ENCODE measurements around the gene KLHL26. TPM values are rescaled to one million over a fixed set of nuclear protein-coding genes. Genes with fewer than 3 reads are reported as not detected.

KLHL26 gene
- total RNA-seq, 4 donors from 2014 or later: 1.6 to 6.6 (median 3.4) TPM

DNA sequence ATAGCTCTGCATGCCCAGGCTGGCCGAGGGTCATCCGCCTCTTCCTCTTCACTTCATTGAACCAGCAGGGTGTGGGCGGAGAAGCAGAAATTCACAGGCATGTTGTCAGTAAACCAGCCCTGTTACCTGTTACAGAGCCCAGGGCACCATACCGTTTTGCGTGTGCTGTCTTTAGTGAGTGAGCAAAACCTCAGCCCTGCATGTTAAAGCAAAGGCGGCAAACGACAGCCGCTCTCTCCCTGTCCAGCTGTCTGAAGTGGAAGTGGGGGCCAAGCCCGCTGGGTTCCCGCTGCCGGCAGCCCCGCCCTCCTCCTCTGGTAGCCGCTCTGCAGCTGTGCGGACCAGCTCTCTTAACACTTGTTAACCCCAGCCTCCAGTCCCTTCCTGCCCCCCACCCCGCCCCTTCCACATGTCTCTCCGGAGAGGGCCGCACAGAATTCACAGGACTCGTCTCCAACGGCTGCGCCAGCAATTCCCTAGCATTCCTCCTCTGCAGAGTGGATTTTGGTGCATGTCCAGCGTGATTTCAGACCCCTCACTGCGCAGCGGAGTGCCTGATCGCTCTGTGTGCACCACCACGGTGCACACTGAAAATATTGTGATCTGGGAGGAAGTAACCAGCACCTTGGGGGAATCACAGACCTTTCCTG is 12.7 kb downstream of the KLHL26 start:
- peaks cover 24 to 69% (median 53%) of the 10 kb centered on the region in 3 donors for H3K4me1 ChIP-seq
- H3K27ac ChIP-seq: peak overlapping the region; percentile 75 to 95 (median 82)
- H3K9me3 ChIP-seq: no peaks in the 10 kb centered on the region
- 24 to 27% methylated on average over 3 to 19 of the region's 25 CpGs for WGBS, 2 donors
- no peak for DNase-seq
- H3K36me3 ChIP-seq: no peaks in the 10 kb centered on the region
- H3K27me3 ChIP-seq: no peaks in the 10 kb centered on the region
- peak overlapping the region in 3 of 4 donors; percentile 9 to 54 (median 9) for H3K4me3 ChIP-seq
- intact Hi-C loops (cut with DNase I): no loop called here
- TF ChIP-seq CTCF (IDR thresholded peaks at IDR 0.05) (no peak), POLR2A (IDR thresholded peaks at IDR 0.05) (peak in 1 of 4 donors; percentile 18)

DNA sequence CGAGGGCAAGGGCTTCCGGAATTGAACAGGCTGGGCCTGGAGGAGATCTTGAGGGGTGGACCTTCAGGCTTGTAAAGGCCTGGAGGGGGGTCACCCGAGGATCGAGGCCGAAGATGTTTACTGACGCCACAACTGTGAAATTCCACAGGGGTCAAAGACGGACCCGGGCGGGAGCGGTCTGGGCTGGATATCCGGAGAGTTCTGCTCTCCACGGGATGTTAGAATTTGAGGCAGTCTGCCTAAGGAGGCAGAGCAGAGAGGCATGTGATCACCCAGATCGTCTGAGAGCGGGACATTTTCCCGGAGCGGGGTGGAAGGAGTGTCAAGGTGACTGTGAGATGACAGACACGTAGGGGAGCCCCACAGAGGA is 13.2 kb downstream of the KLHL26 start:
- 61 to 67% methylated on average over 14 to 16 of the region's 17 CpGs for WGBS, 2 donors
- TF ChIP-seq CTCF (IDR thresholded peaks at IDR 0.05) (no peak), POLR2A (IDR thresholded peaks at IDR 0.05) (peak in 1 of 4 donors; percentile 13)
- peak overlapping the region in 3 of 4 donors; percentile 9 to 54 (median 9) for H3K4me3 ChIP-seq
- H3K9me3 ChIP-seq: no peaks in the 10 kb centered on the region
- no peaks in the 10 kb centered on the region for H3K36me3 ChIP-seq
- DNase-seq: no peak
- H3K4me1 ChIP-seq: peaks cover 20 to 64% (median 47%) of the 10 kb centered on the region in 3 donors
- intact Hi-C loops (cut with DNase I): no loop called here
- H3K27ac ChIP-seq: peak overlapping the region; percentile 75 to 95 (median 82)
- H3K27me3 ChIP-seq: no peaks in the 10 kb centered on the region

GRCh38 chr19:18650468-18651041 is 13.7 kb downstream of the KLHL26 start:
- H3K36me3 ChIP-seq: no peaks in the 10 kb centered on the region
- H3K27me3 ChIP-seq: no peaks in the 10 kb centered on the region
- intact Hi-C loops (cut with DNase I): no loop called here
- peak overlapping the region in 1 of 4 donors; percentile 54 for H3K4me3 ChIP-seq
- TF ChIP-seq CTCF (IDR thresholded peaks at IDR 0.05): no peak
- peak overlapping the region; percentile 75 to 95 (median 82) for H3K27ac ChIP-seq
- no peak for DNase-seq
- H3K4me1 ChIP-seq: peaks cover 20 to 59% (median 42%) of the 10 kb centered on the region in 3 donors
- no peaks in the 10 kb centered on the region for H3K9me3 ChIP-seq
- WGBS, 2 donors: 66 to 73% methylated on average over 9 to 10 of the region's 34 CpGs

DNA sequence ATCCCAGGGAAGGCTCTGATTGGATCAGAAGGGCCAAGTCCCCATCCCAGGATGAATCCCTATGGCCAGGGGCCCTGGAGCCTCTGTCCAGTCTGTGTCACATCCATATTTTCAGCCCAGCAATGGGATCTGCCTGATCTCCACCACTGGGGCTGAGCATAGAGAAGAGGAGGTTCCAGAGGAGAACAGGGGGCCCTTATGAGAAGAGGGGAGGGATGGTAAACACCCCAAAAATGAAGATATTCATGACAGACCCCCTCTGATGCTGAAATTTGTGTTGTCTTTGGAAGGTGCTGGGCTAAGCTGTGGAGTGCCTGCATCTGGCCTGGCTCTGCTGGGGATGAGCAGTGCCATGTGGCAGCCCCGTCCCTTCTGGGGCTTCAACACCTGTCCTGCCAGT is 14.5 kb downstream of the KLHL26 start:
- Histone ChIP-seq H3K27ac (peak overlapping the region; percentile 75 to 95 (median 82)), H3K4me1 (peaks cover 20 to 53% (median 38%) of the 10 kb centered on the region in 3 donors), H3K36me3 (no peaks in the 10 kb centered on the region), H3K4me3 (no peak overlapping the region), H3K27me3 (no peaks in the 10 kb centered on the region), H3K9me3 (no peaks in the 10 kb centered on the region)
- WGBS, 2 donors: 20 to 71% methylated on average over 1 of the region's 1 CpG
- TF ChIP-seq CTCF (IDR thresholded peaks at IDR 0.05): no peak
- TF ChIP-seq POLR2A (IDR thresholded peaks at IDR 0.05): no peak
- intact Hi-C loops (cut with DNase I): no loop called here
- no peak for DNase-seq

DNA sequence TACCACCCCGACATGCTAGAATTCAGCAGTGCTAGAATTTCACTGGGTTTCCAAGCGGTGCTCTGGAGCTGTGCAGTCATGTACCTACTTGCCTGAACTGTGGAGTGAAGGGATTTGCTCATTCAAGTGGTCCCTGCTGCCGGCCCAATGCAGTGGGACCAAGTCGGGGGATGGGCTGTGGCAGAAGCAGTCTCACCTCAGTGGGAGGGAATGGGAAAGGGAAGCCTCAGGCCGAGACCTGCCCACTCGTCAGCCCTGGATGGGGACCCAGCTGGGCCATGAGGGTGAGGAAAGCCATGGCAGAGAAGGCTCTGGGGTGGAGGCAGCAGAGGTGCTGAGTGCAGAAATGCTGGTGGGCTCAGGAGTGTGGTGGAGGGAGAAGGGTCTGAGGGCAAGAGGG is 14.9 kb downstream of the KLHL26 start:
- H3K36me3 ChIP-seq: no peaks in the 10 kb centered on the region
- no peak for DNase-seq
- TF ChIP-seq CTCF (IDR thresholded peaks at IDR 0.05) (no peak), POLR2A (IDR thresholded peaks at IDR 0.05) (no peak)
- peak overlapping the region; percentile 75 to 95 (median 82) for H3K27ac ChIP-seq
- no peaks in the 10 kb centered on the region for H3K27me3 ChIP-seq
- H3K4me1 ChIP-seq: peaks cover 20 to 53% (median 38%) of the 10 kb centered on the region in 3 donors
- H3K4me3 ChIP-seq: no peak overlapping the region
- intact Hi-C loops (cut with DNase I): no loop called here
- H3K9me3 ChIP-seq: no peaks in the 10 kb centered on the region
- 73 to 80% methylated on average over 2 to 6 of the region's 6 CpGs for WGBS, 2 donors
